ENCODE measurements around the gene PAH.

PAH gene

GRCh38 chr12:102917026-102917787 is at the start of gene PAH:
TSS of gene PAH (minus strand) at chr12:102917244. CDS start at chr12:102917130, 114 bp downstream.
- TF ChIP-seq CTCF (IDR thresholded peaks at IDR 0.05; ENCODE audit: unreplicated experiment in 3 of 3): no peak
- Mint-ChIP-seq H3K27ac (peak within 1 kb of the TSS in 1 of 3 experiments; percentile 9), H3K9me3 (no peaks in the 10 kb centered on the region), H3K4me3 (peak within 1 kb of the TSS; percentile 53 to 68 (median 62)), H3K27me3 (ENCODE audit: low read depth) (peaks cover 37% of the 10 kb centered on the region), H3K4me1 (no peaks in the 10 kb centered on the region), H3K36me3 (ENCODE audit: low read depth) (no peaks in the 10 kb centered on the region)

GRCh38 chr12:102966200-102966863 is 49.3 kb upstream of the PAH start:
- Mint-ChIP-seq H3K4me1 (peaks cover 21% of the 10 kb centered on the region), H3K27me3 (ENCODE audit: low read depth) (peaks cover 97% of the 10 kb centered on the region), H3K36me3 (ENCODE audit: low read depth) (peaks cover 9% of the 10 kb centered on the region), H3K9me3 (peaks cover 21% of the 10 kb centered on the region), H3K27ac (no peak overlapping the region), H3K4me3 (no peak overlapping the region)
- TF ChIP-seq CTCF (IDR thresholded peaks at IDR 0.05; ENCODE audit: unreplicated experiment in 3 of 3): no peak

GRCh38 chr12:102965281-102966155 is 48.5 kb upstream of the PAH start:
- Mint-ChIP-seq H3K36me3 (ENCODE audit: low read depth) (peaks cover 9% of the 10 kb centered on the region), H3K27me3 (ENCODE audit: low read depth) (peaks cover 97% of the 10 kb centered on the region), H3K4me3 (peak overlapping the region in 2 of 3 experiments; percentile 54 to 71), H3K27ac (no peak overlapping the region), H3K9me3 (peaks cover 21% of the 10 kb centered on the region), H3K4me1 (peaks cover 21% of the 10 kb centered on the region)
- no peak for TF ChIP-seq CTCF (IDR thresholded peaks at IDR 0.05; ENCODE audit: unreplicated experiment in 3 of 3)

- Mint-ChIP-seq H3K4me3 (peak overlapping the region; percentile 54 to 71 (median 59)), H3K9me3 (peaks cover 21% of the 10 kb centered on the region), H3K36me3 (ENCODE audit: low read depth) (peaks cover 9% of the 10 kb centered on the region), H3K4me1 (peaks cover 21% of the 10 kb centered on the region), H3K27ac (no peak overlapping the region), H3K27me3 (ENCODE audit: low read depth) (peaks cover 97% of the 10 kb centered on the region)
- TF ChIP-seq CTCF (IDR thresholded peaks at IDR 0.05; ENCODE audit: unreplicated experiment in 3 of 3): no peak
Measured at GRCh38 chr12:102964872-102965271, 47.8 kb upstream of the PAH start.

GRCh38 chr12:102963796-102964195 is 46.8 kb upstream of the PAH start:
- TF ChIP-seq CTCF (IDR thresholded peaks at IDR 0.05; ENCODE audit: unreplicated experiment in 3 of 3): no peak
- Mint-ChIP-seq H3K27ac (no peak overlapping the region), H3K27me3 (ENCODE audit: low read depth) (peaks cover 100% of the 10 kb centered on the region), H3K4me1 (peaks cover 21% of the 10 kb centered on the region), H3K4me3 (no peak overlapping the region), H3K9me3 (peaks cover 21% of the 10 kb centered on the region), H3K36me3 (ENCODE audit: low read depth) (peaks cover 9% of the 10 kb centered on the region)
